Sciatic nerve (tissue), 2 donors: Measurements from ENCODE around the gene PRR15. TPM values are rescaled to one million over a fixed set of nuclear protein-coding genes. Genes with fewer than 3 reads are reported as not detected.

Experiments used
- ATAC-seq: fragments of 200-7000 bp; cut with Tn5 transposase; one replicate; pipeline ENCODE4 v1.9.1; 2020; ENCODE audit warnings: mild to moderate bottlenecking, moderate library complexity
- DNase-seq: peaks from one replicate; pipeline ENCODE4 v3.0.0-alpha.2; 2020; ENCODE audit warnings: low spot score
- intact Hi-C: fragments of 100-400 bp; cut with DNase I; formaldehyde crosslinking; loops from one replicate; pipeline ENCODE4 v1.14.2; 2022
- total RNA-seq: library from RNA; stranded (reverse); fragmentation: NEBNext Ultra II Directional; extraction: Animal tissue kit (Norgen Biotek cat#: 25700); gene quantifications from one replicate; pipeline ENCODE4 v1.2.1, GENCODE V29; 2021
- donor health status: DM: no; HTN: no; CAD: no.
- donor health status: DM: no; HTN: no; CAD: no.

Gene PRR15
- total RNA-seq, 1 donor from 2014 or later: not detected

GRCh38 chr7:29606287-29606721 is 42.7 kb downstream of the PRR15 start:
- DNase-seq (no peak), ATAC-seq (peak; percentile 63)

GRCh38 chr7:29606830-29607229 is 43.2 kb downstream of the PRR15 start:
- DNase-seq (no peak), ATAC-seq (no peak)
- intact Hi-C loops: no loop called here

More at GRCh38 chr7:29606287-29606721, 42.7 kb downstream of the PRR15 start:
- intact Hi-C loops: no loop called here

- intact Hi-C loops: no loop called here
- no peak for ATAC-seq
- no peak for DNase-seq
These were observed 43.6 kb downstream of the PRR15 start for GRCh38 chr7:29607259-29607658.

- intact Hi-C loops: no loop called here
- ATAC-seq (no peak), DNase-seq (no peak)
These were observed 44.3 kb downstream of the PRR15 start for GRCh38 chr7:29607889-29608288.

GRCh38 chr7:29609162-29610037 is 45.8 kb downstream of the PRR15 start:
- intact Hi-C loops: no loop called here
- DNase-seq (no peak), ATAC-seq (no peak)

GRCh38 chr7:29610086-29610485 is 46.5 kb downstream of the PRR15 start:
- intact Hi-C loops: no loop called here
- DNase-seq (no peak), ATAC-seq (no peak)

- DNase-seq: no peak
- ATAC-seq: no peak
- intact Hi-C loops: no loop called here
These were observed 48.4 kb downstream of the PRR15 start for GRCh38 chr7:29611941-29612544.

GRCh38 chr7:29612596-29612995 is 49.0 kb downstream of the PRR15 start:
- intact Hi-C loops: no loop called here
- DNase-seq (no peak), ATAC-seq (no peak)

- ATAC-seq (no peak), DNase-seq (no peak)
- intact Hi-C loops: no loop called here
These were observed 49.5 kb downstream of the PRR15 start for GRCh38 chr7:29613100-29613499.

GRCh38 chr7:29614229-29614628 is 50.6 kb downstream of the PRR15 start:
- DNase-seq: no peak
- intact Hi-C loops: no loop called here
- no peak for ATAC-seq

Other genes starting within 250 kb of the PRR15 start
- gene WIPF3, start 242.7 kb downstream of the PRR15 start, total RNA-seq: 5.3 TPM